Activated T-cell treated with anti-CD3 and anti-CD28 coated beads for 48 hours (primary cell): ENCODE measurements around the gene STEAP1B.

Experiments
- DNase-seq: peaks from one replicate; pipeline ENCODE4 v3.0.0-alpha.2; 2020; ENCODE audit warnings: low read depth

Gene STEAP1B

DNA sequence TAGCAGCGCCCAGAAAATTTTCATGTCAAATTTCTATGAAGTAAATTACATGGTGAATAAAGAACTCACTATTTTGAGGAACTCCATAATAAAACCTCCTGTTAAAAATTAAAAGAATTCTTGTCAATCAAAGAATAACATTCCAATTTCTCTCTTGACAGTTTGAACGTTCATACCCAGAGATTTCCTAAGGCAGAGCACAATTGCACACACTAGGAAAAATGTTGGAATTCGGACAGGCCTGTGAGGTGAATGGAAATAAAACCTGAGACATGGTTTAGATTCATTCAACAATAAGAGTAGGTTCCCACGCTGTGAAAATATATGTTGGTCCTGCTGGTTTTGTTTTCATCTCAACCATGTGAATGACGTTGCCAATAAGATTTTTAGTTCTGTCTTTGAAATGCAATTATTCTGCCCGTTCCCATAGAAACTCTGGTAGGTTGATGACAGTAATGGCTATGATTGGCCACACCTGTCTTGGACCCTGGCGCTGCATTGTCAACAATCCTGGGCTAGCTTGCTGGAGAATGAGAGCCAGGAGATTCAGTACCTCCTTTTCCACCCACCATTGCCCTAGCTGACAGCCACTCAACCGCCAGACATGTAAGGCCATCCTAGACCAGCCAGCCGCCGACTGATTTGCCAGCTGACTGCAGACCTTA is 99.7 kb downstream of the STEAP1B start:
- no peak for DNase-seq

DNA sequence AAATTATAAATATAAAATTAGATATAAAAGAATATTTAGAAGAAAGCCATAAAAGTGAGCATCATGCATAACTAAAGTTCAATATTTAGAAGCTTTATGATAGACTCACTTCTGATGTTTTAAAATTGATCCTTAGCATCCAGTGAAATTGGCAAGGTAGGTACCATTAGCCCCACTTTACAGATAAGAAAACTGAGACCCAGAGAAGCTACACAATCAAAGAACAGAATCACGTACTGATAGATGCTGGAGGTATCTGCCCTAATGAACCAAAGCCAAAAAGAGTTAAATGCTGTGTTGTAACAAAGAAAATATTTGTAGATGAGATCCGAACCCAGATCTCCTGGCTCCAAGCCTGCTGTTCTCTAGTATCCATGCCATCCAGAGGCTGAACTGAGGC is 100.4 kb downstream of the STEAP1B start:
- DNase-seq = no peak

DNA sequence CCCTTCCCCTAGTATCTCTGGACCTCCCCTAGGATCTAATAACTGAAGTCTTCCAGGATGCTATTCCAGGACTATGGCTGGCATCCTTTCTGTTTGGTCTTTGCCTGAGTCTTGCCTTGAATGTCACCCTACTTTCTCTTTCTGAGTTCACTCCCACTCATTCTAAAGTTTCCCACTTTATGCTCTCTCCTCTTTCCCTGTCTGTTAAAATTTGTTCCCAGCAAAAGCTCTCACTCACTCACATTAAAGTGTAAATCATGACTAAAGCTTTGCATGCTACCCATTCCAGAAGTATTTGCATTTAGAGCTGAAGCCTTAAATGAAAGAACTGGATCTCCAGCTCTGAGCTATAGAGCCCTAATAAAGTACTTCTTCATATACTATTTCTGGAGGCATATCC is 100.9 kb downstream of the STEAP1B start:
- DNase-seq = no peak

DNA sequence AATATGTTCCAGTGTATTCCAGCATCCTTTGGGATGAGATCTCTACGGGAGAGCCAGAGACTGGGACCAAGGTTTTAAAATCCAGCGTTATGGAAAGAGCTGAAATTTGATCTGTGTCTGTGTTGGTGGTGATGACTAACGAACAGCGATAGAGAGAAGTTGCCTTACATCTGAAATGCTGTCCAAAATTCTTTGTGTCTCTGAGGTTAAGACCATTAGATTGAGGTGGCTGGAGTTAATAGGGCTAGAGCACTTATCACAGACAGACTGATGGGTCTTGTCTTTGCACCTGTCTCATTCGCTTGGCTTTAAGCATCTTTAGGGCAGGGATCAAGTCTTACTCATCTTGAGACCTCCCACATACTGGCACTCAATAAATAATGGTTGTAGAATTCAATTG is 102.0 kb downstream of the STEAP1B start:
- no peak for DNase-seq

DNA sequence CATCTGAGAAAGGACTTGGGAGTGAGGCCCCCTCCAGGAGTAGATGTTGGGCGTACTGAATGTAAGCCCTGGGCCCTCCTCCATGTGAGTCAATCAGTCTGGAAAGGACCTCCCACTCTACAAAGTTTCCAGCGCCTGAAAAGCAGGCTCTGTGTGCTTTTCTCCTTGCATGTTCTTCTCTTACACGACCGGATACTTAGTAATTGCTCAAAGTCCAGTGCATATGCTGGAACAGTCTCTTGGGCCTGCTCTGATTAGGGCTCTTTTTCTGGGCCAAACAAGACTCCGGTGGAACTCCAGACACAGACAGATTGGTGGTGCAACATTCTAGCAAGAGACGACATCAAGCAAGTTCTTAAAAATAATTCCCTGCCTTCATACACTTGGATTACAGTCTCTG is 104.8 kb downstream of the STEAP1B start:
- no peak for DNase-seq

DNA sequence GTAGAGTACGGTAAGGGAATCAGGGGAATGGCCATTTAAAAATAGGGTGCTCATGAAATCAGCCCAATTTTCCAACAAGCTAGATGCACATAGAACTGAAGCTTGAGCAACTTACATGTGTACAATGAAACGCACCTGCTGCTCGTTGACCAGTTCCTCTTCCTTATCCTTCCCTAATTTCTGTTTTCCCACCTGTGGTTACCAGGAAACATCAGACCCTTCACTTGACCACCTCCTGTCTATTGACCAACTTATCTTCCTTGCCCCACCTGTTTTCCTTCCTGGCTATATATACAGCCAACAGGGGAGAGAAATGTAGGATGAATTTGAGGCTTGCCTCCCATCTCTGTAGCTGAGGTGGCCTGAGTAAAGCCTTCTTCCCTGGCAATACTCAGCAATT is 105.2 kb downstream of the STEAP1B start:
- DNase-seq = no peak

DNA sequence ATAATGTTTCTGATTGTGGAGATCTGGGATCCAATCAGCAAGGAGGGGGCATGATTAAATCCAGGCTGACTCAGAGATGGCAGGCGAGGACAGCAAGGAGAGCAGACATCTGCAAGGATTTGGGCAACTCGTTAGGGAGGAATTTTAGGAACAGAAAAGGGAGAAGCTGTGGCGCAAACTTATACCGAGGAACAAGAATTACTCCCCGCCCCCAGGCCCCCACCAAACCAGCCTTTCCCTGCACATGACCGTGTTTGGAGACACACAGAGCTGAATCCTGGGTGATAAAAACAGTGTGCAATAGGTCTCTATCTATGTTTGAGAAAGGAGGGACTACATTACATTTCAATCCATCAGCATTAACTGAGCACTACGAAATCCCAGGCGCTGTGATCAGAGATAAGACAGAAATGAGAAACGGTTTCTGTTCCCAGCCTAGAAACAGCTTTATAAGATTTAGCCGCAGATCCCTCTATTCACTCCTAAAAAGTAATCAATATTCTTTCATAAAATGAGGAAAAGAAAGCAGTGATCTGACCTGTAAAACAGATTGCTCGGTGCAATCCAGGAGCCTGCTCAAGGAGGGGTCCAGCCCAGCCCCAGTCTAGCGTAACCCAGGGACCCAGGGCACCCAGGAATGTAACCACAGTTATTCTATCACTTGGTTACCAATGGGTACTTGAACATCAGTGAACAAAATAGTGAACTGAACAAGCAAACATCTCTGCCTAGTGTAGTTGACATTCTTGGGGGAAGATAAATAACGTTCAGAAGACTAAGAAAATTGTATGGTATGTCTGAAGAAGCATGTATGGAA is 105.9 kb downstream of the STEAP1B start:
- DNase-seq = no peak

DNA sequence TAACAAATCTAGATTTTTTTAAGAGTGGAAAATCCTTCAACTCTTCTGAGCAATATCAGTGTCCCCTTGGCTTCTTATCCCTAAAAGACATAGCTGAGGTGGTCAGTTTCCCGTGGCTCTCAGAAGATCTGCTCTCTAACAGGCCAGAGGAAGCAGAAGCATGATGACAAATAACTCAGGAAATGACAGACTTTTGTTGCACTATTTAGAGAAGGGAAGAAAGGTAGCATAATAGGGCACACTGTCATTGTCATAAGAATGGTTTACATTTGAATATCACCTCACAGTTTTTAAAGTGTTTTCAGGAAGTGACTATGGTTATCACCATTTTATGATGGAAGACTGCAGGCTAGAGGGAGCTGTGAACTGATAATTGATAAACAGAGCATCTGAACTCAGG is 109.5 kb downstream of the STEAP1B start:
- DNase-seq = no peak

DNA sequence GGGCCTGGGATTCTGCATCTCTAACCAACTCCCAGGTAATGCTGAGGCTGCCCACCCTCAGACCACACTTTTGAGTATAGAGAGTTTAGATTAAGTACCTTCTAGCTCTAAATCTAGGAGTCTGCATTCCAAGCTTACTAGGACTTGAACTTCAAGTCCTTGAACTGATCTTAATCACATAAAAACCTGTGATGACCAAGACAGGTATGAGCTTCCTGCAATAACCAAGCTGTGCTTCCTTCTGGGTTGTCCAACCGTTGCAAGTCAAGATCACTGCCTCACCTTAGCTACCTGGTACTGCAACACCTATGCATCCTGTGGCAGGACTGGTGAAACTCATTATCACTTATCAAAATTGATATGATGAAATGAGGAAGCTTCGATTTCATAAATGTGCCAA is 110.1 kb downstream of the STEAP1B start:
- no peak for DNase-seq

DNA sequence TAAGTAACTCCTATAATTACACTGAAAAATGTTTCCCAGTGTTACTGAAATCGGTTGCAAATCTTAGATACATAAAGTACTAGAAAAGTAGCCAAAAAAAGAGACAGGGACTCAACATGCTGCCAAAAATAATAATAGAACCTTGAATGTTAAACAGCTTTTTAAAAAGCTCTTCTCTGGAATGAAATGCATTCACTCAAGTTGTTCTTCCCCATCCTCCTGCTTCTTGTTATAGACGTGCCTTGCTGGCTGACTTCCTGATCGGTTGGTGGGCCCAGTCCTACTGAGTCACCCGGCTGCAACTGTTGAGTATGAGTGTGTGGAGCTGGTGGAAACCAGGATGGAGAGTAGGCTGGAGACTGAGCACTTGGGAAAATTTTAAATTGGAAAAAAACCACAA is 112.4 kb downstream of the STEAP1B start:
- DNase-seq = no peak

DNA sequence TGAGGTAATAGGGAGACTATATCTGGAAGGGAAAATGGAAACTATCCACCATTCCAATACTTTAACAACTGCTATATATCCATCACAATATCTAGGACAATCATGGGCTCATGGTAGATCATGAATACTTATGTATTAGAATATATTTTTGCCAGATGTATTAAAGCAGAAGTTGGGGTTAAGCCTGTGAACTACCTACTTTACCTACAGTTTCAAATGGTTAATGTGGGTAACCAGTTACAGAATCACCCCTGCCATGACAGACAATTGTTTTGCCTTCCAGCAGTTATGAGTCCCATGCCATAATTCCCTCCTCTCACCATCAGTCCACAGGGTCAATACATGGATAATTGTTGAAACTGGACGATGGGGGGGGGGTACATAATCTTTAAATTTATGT is 113.1 kb downstream of the STEAP1B start:
- DNase-seq = no peak

DNA sequence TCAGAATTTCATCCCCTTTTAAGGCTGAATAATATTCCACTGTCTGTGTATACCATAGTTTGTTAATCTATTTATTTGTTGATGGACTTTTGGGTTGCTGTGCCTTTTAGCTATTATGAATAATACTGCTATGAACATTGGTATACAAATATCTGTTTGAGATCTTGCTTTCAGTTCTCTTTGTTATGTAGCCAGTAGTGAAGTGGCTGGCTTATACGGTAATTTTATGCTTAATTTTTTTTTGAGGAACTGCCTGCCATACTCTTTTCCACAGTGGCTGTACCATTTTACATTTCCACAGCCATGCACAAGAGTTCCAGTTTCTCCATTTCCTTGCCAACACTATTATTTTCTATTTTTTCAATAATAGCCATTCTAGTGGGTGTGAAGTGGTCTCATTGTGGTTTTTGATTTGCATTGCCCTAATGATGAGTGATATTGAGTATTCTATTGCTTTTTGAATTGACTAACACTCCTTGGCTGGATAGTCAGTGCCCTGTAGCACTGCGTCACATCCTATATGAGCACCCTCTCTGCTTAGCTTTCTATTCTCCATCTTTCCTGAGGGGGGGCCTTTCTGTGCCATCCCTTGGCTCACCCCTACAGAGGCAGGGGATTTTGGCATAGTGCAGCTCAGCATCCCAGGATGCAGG is 113.7 kb downstream of the STEAP1B start:
- DNase-seq = no peak

DNA sequence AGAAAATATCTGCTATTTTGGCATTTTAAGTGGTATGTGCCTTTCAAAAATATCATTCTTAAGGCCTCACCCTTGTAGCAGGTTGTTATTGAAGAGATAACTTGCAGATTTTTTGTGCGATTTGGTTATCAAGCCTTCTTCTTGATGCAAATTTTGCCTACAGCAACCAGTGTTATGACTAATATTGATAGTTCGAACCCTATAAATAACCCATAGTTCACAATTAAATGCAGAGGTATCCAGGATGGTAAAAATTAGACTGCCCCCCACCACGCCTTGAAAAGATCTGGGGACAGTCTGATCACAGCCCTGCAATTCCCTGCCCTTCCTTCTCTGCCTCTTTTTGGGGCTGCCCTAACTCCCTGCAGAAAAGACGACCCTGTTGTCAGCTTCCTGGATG is 114.7 kb downstream of the STEAP1B start:
- no peak for DNase-seq

DNA sequence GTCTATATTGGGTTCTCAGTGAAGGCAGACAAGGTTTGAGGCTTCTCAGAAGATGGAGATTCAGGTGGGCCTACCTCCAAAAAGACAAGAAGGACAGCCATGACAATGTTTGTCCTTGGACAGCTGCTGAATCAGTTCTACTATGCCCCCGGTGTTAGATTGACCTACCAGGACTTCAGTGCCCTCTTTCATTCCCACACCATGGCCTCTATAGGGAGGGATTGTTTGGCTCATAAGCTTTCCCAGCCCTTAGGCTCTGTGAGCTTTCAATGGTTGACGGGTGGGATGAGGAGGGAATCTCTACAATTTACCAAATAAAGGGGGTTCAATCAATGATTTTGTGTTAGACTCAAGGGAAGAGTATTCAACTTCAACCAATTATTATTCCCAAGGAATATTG is 119.7 kb downstream of the STEAP1B start:
- no peak for DNase-seq

DNA sequence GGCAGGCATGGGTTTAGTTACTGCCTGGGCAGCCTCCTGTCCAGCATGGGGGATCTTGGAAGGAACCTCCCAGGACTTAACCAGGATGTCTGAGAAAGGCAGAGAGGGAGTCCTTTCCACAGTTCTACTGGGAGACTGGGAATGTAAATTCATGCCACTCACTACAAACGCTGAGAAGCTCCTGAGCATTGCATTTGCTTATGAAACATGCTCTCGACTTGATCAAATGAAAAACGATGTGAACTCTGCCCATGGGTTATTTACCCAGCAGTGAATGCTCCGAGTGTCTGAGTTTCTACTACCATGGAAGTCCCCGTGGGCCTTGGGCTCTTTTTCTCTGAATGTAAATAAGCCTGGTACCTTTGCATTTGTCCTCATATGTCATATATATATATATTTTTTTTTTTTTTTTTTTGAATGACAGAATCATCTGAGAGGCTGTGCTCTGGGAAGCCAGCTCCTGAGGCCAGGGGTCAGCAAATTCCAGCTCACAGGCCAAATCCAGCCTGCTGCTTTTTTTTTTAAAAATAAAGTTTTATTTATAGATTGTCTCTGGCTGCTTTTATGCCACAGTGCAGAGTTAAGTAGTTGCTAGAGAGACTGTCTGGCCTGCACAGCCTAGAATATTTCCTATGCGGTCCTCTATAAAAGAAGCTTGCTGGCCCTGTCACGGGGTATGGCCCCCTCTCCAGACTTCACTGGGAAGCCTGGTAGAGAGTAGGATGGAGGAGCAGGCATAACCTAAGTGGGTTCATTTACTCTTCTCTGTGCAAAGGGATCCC is 121.6 kb downstream of the STEAP1B start:
- no peak for DNase-seq

DNA sequence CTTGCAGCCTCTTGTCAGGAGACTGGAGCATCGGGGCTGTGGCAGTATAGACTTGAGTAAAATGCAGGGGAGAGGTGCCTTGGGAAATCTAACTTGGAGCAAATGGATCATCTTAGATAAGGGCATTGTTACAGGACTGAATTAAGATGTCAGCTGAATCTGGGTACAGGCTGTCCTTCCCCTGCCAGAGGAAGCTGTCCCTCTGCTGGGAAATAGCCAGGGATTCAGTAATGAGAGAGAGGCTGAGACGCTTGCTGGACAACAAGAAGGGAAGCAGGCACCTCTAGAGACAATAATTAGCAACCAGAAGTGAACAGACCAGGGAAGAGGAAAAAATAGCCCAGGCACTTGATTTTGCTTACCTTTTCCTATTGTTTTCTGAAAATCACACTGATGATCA is 122.3 kb downstream of the STEAP1B start:
- DNase-seq = no peak

DNA sequence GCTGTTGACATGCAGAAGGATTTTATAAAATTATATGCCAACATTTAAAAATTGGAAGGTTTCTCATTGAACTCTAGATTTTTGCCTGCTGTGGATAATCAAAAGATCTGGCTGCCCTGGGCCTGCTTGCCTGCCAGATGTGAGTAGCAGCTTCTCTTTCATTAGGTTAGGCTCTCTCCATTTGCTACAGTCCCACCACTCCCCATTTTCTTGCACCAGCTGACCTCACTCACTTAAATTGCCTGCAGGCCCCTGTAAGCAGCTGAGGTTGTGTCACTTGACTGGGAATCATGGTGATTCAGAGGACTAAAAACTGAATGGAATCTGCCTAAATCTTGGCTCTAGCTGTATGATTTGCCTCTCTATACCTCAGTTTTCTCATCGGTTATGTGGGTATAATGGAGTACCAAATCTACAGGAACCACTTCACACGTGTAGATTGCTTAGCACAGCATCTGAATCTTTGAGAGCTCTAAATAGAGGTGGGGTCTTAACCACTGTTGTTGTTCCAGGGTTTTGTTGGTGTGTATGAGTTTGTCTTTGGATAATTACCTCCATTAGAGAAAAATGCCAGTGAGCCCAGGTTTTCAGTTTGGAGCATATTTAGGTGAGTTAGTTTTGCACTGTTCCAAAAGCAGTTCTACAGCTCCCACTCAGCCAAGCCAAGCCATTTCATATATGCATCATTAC is 124.5 kb downstream of the STEAP1B start:
- DNase-seq = no peak

DNA sequence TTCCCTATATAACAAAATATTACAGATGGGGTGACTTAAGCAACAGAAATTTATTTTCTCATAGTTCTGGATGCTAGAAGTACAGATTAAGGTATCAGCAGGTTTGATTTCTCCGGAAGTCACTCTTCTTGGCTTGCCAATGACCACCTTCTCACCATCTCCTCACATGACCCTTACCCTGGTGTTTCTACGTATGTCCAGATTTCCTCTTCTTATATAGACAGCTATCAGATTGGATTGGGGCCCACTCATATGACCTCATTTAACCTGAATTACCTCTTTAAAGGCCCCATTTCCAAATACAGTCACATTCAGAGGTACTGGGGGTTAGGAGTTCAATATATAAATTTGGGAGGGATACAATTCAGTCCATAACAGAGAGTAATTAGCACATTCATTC is 126.1 kb downstream of the STEAP1B start:
- no peak for DNase-seq

DNA sequence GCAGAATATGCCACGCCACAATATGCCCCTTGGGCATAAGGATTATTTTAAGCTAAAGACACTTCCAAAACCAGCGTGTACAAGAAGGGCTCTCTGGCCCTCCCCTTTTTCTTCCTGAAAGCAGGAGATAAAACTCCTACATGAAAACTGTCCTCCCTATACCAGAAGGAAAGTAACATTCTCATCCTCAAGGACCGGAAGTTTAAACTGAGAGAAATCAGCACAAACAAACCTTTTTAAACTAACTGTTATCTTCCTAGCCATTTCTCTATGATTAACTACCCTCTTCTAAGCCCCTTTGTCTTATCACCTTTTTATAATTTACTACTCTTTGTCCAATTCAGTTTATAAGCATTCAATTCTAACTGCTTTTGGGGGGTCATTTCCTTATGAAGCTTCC is 126.6 kb downstream of the STEAP1B start:
- no peak for DNase-seq

DNA sequence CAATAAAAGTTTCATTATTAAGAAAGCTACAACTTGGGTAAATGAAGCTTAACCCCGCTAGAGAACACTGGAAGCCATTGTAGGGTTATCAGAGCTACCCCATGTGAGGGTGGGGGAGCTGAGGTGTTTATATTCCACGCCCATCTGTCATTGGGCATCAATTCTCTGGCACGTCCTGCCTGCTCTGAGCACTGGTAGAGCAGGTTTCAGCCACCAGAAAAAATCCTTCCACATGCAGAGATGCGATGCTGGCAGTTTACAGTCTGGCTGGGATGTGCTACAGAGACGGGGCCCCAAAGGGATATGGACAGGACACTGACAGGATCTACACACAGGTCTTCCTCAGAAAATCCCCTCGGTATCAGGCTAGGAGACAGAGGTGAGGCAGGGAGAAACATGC is 127.1 kb downstream of the STEAP1B start:
- no peak for DNase-seq

DNA sequence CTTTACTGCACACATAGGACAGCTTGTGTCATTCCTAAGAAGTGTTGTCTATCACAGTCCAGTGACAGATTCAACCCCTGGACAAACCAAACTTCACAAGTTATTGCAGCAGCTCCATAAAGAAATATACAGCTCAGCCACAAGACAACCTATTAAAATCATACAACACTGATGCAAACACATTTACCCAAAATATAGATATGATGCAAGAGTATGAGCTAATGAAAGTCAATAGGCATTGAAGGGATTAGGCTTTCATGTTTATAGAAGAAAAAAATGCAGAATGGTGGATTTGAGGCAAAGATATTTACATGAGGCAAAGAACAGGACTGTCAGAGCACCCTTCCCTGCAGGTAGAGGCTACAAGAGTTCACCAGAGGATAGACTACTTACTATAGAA is 128.1 kb downstream of the STEAP1B start:
- no peak for DNase-seq
